AG04450 (cell line): ENCODE measurements around the gene SIPA1L3. TPM values are rescaled to one million over a fixed set of nuclear protein-coding genes. Genes with fewer than 3 reads are reported as not detected.

ENCODE experiments used
- CTCF ChIA-PET: fragments of 300-600, 350-600 bp; formaldehyde crosslinking; extraction: SDS; loops from one replicate; lab custom pipeline; 2022; ENCODE audit warnings: antibody characterized with exemption, inconsistent platforms; lab: Charles Lee
- POLR2A ChIA-PET: fragments of 350-600 bp; formaldehyde crosslinking; extraction: SDS; loops from one replicate; lab custom pipeline; 2021; ENCODE audit warnings: antibody characterized with exemption, inconsistent platforms; lab: Yijun Ruan, JAX
- DNase-seq: peaks from one replicate; pipeline ENCODE4 v3.0.0-alpha.2; 2011; ENCODE audit warnings: low read depth, low spot score
- H3K27ac ChIP-seq: one replicate; pipeline ENCODE4 v1.5.1; 2012; ENCODE audit warnings: low read depth, low read length, control low read depth
- H3K27me3 ChIP-seq: one replicate; pipeline ENCODE4 v1.6.0; 2012; ENCODE audit warnings: low read length; ENCODE audit not compliant: control insufficient read depth, insufficient read depth
- H3K4me3 ChIP-seq: 2 replicates; pipeline ENCODE4 v1.5.1; 2011; ENCODE audit warnings: mild to moderate bottlenecking, low read depth, low read length, control low read depth
- H3K9me3 ChIP-seq: 2 replicates; pipeline ENCODE4 v1.5.1; 2012; ENCODE audit warnings: low read length; ENCODE audit not compliant: control insufficient read depth, insufficient read depth
- polyA plus RNA-seq: library from polyadenylated mRNA; depleted of rRNA; stranded (reverse); fragments of >200 nt; gene quantifications from 2 replicates; pipeline ENCODE4 v1.2.3, GENCODE V29; 2011
- TF ChIP-seq, protein P1 (sequence below): IDR thresholded peaks from 2 replicates; pipeline ENCODE4 v1.5.1; 2011; ENCODE audit warnings: low read depth, low read length, control low read depth, inconsistent platforms

SIPA1L3 gene
- polyA plus RNA-seq, 1 experiment, result 4.9 TPM

DNA sequence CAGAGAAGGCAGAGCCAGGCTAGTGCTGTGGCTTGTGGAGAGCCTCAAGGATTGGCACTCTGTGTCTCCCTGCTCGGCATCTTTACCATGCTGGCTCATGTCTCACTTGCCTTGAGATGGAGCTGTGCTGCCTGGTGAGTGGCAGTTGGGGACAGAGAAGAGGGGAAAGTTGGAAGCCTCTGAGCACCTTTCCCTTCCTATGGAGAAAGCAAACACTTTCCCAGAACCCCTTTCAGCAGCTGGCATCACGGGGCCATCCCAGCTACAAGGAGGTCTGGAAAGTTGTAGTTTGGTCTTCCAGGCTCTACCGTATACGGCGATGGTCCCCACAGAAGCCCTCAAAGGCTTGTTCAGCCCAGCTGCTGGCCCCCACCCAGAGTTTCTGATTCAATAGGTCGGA, 258.3 kb downstream of the SIPA1L3 start:
- no peaks in the 10 kb centered on the region for H3K27me3 ChIP-seq
- CTCF ChIA-PET, result no interaction called here
- no peak overlapping the region for H3K27ac ChIP-seq
- TF ChIP-seq, protein P1, sequence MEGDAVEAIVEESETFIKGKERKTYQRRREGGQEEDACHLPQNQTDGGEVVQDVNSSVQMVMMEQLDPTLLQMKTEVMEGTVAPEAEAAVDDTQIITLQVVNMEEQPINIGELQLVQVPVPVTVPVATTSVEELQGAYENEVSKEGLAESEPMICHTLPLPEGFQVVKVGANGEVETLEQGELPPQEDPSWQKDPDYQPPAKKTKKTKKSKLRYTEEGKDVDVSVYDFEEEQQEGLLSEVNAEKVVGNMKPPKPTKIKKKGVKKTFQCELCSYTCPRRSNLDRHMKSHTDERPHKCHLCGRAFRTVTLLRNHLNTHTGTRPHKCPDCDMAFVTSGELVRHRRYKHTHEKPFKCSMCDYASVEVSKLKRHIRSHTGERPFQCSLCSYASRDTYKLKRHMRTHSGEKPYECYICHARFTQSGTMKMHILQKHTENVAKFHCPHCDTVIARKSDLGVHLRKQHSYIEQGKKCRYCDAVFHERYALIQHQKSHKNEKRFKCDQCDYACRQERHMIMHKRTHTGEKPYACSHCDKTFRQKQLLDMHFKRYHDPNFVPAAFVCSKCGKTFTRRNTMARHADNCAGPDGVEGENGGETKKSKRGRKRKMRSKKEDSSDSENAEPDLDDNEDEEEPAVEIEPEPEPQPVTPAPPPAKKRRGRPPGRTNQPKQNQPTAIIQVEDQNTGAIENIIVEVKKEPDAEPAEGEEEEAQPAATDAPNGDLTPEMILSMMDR, result no peak
- peaks cover 17% of the 10 kb centered on the region for H3K9me3 ChIP-seq
- H3K4me3 ChIP-seq, result no peak overlapping the region
- POLR2A ChIA-PET, result no interaction called here
- no peak for DNase-seq

- TF ChIP-seq, protein P1, result no peak
- CTCF ChIA-PET, result no interaction called here
These were observed 261.6 kb downstream of the SIPA1L3 start for GRCh38 chr19:38168637-38169036.

DNA sequence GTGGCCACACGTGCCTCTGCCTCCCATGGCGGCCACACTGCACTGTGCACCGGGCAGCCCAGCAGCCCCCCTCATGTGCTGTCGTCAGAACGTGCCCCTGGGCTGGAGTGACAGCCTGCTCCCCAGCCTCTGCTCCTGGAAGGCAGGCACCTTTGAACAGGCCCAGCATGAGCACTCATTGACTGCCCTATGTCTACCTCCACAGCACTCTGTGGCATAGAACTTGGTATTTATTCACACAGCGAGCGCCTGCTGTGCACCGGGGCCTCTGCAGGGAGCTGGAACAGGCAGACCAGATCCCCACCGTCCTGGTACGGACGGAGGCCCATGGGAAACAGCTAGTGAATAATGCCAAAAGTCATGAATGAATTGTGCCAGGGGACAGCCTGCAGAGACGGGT, 263.3 kb downstream of the SIPA1L3 start:
- Histone ChIP-seq H3K9me3 (no peaks in the 10 kb centered on the region; the same call in 1 of the 2 replicates), H3K27ac (no peak overlapping the region), H3K4me3 (no peak overlapping the region), H3K27me3 (no peaks in the 10 kb centered on the region)
- ChIA-PET CTCF (no interaction called here), POLR2A (no interaction called here)
- TF ChIP-seq, protein P1, result no peak
- no peak for DNase-seq

More at GRCh38 chr19:38168637-38169036, 261.6 kb downstream of the SIPA1L3 start:
- H3K4me3 ChIP-seq, result no peak overlapping the region
- H3K9me3 ChIP-seq, result no peaks in the 10 kb centered on the region; the same call in 1 of the 2 replicates
- DNase-seq, result no peak
- POLR2A ChIA-PET, result no interaction called here
- H3K27me3 ChIP-seq, result no peaks in the 10 kb centered on the region
- H3K27ac ChIP-seq, result no peak overlapping the region

- Histone ChIP-seq H3K27ac (no peak overlapping the region), H3K4me3 (no peak overlapping the region), H3K9me3 (no peaks in the 10 kb centered on the region; the same call in 1 of the 2 replicates), H3K27me3 (no peaks in the 10 kb centered on the region)
- POLR2A ChIA-PET, result no interaction called here
- CTCF ChIA-PET, result no interaction called here
- TF ChIP-seq, protein P1, result no peak
- no peak for DNase-seq
These were observed 265.0 kb downstream of the SIPA1L3 start for GRCh38 chr19:38172001-38172400.

DNA sequence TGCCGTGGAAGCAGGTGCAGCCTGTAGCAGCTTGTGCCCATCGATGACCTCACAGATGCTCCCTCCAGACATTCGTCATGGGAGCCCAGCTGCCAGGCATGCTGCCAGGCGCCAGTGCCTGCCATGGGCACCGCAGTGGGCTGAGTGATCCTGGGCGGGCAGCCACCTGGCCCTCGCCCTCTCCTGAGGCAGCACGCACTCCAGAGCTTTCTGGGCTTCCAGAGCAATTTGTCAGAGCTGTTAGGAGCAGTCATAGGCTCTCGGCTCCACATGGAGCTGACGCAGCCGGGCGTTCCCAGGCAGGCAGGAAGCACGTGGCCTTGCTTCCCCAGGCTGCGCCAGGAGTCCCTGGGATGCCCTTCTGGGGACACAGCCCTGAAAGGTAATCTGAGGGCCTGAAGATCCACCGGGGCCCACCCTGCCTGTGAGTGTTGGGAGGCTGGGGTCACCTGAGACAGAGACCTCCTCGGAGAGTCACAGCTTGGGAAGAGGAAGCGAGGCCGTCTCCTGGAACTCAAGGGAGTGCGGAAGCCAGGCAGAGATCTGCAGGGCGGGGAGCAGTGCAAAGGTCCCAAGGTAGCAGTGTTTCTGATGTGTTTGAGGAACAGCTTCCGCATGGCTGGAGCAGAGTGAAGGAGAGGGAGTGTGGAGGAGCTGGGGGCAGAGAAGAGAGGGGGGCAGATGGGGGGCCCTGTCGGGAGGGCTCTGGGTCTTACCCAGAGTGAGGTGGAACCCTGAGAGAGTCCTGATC, 266.5 kb downstream of the SIPA1L3 start:
- no peaks in the 10 kb centered on the region for H3K27me3 ChIP-seq
- no peak overlapping the region for H3K4me3 ChIP-seq
- H3K9me3 ChIP-seq, result no peaks in the 10 kb centered on the region; the same call in 1 of the 2 replicates
- POLR2A ChIA-PET, result interaction anchor here (0.6 kb wide), 1 partner anchor 10 kb away, joined by 3 read pairs; no protein-coding TSS in a partner anchor
- CTCF ChIA-PET, result no interaction called here
- TF ChIP-seq, protein P1, result no peak
- no peak overlapping the region for H3K27ac ChIP-seq
- no peak for DNase-seq
